Breast epithelium (tissue), 3 donors: ENCODE data around the gene SRPRB.

Experiments used
- CTCF ChIP-seq, 3 donors: fragments of 450-650 bp; IDR thresholded peaks; one replicate each; pipeline ENCODE4 v1.5.1; 2016 to 2017; ENCODE audit warnings: antibody characterized with exemption in 3 of 3, mild to moderate bottlenecking in 3 of 3, moderate library complexity in 3 of 3
- POLR2A ChIP-seq: fragments of 450-650 bp; IDR thresholded peaks from one replicate; pipeline ENCODE4 v1.6.1; 2016; ENCODE audit warnings: antibody characterized with exemption, mild to moderate bottlenecking, moderate library complexity
- POLR2AphosphoS5 ChIP-seq, 3 donors: sonication (generic); formaldehyde crosslinking; IDR thresholded peaks; one replicate each; pipeline ENCODE4 v1.6.1; 2017; ENCODE audit warnings: antibody characterized with exemption in 3 of 3

GRCh38 chr3:133836497-133837158 lies 31.0 kb downstream of the SRPRB start:
- TF ChIP-seq CTCF (IDR thresholded peaks at IDR 0.05) (no peak), POLR2AphosphoS5 (IDR thresholded peaks at IDR 0.05) (no peak), POLR2A (no peak)
